Activated CD8-positive, alpha-beta T cell treated with anti-CD3 and anti-CD28 coated beads for 36 hours (primary cell): Measurements from ENCODE around the gene CSNK2A1. TPM values are rescaled to one million over a fixed set of nuclear protein-coding genes. Genes with fewer than 3 reads are reported as not detected.

Experiments
- ATAC-seq: fragments of 200-7000 bp; cut with Tn5 transposase; one replicate; pipeline ENCODE4 v1.10.0; 2021; ENCODE audit warnings: mild to moderate bottlenecking, moderate library complexity
- CTCF ChIA-PET: fragments of 350-600 bp; sonication (Branson Sonifier 250); formaldehyde crosslinking; loops from one replicate; lab custom pipeline; 2021; ENCODE audit warnings: antibody characterized with exemption; lab: Charles Lee
- POLR2A ChIA-PET: fragments of 350-600 bp; sonication (Branson Sonifier 250); formaldehyde crosslinking; loops from one replicate; lab custom pipeline; 2021; ENCODE audit warnings: antibody characterized with exemption; lab: Charles Lee
- DNase-seq: peaks from one replicate; pipeline ENCODE4 v3.0.0-alpha.2; 2020
- H3K27ac Mint-ChIP-seq: one replicate; pipeline ENCODE4 v1.8.0; 2021; ENCODE audit warnings: mild to moderate bottlenecking, mixed read lengths
- H3K27me3 Mint-ChIP-seq: one replicate; pipeline ENCODE4 v1.8.0; 2021; ENCODE audit warnings: mixed read lengths
- H3K36me3 Mint-ChIP-seq: one replicate; pipeline ENCODE4 v1.8.0; 2021; ENCODE audit warnings: low read depth, mixed read lengths
- H3K4me1 Mint-ChIP-seq: one replicate; pipeline ENCODE4 v1.8.0; 2021; ENCODE audit warnings: low read depth, mixed read lengths
- H3K4me3 Mint-ChIP-seq: one replicate; pipeline ENCODE4 v1.8.0; 2021; ENCODE audit warnings: mild to moderate bottlenecking, moderate library complexity, mixed read lengths
- H3K9me3 Mint-ChIP-seq: one replicate; pipeline ENCODE4 v1.8.0; 2021; ENCODE audit warnings: mixed read lengths
- CTCF ChIP-seq: fragments of 200-600 bp; IDR thresholded peaks from one replicate; pipeline ENCODE4 v1.8.0; 2022; ENCODE audit warnings: antibody characterized with exemption, mild to moderate bottlenecking
- intact Hi-C: fragments of 100-400 bp; cut with micrococcal nuclease; formaldehyde crosslinking; loops from one replicate; pipeline ENCODE4 v1.10.0; 2022
- total RNA-seq, 2 experiments: library from RNA; stranded (reverse); gene quantifications; one replicate each; pipeline ENCODE4 v1.2.3, GENCODE V29; 2021

CSNK2A1 gene
- total RNA-seq, 2 experiments from 2014 or later: 169 to 174 TPM

- intact Hi-C loops: loop anchor here (2.0 to 10.0 kb wide), 2 partner anchors 83 to 173 kb away; no protein-coding TSS in a partner anchor
- Mint-ChIP-seq H3K27me3 (peaks cover 5% of the 10 kb centered on the region), H3K4me3 (no peak overlapping the region), H3K4me1 (no peaks in the 10 kb centered on the region), H3K27ac (no peak overlapping the region), H3K9me3 (no peaks in the 10 kb centered on the region), H3K36me3 (no peaks in the 10 kb centered on the region)
- DNase-seq (peak; percentile 74), ATAC-seq (peak; percentile 87)
- ChIA-PET CTCF (interaction anchor here (0.7 to 4.5 kb wide), 20 partner anchors 9 to 394 kb away, joined by 3 to 56 read pairs (median 4); partner anchors contain the start of gene CSNK2A1), POLR2A (no interaction called here)
- TF ChIP-seq CTCF: peak; percentile 82
These were observed 18.0 kb upstream of the CSNK2A1 start for GRCh38 chr20:561437-562231.

DNA sequence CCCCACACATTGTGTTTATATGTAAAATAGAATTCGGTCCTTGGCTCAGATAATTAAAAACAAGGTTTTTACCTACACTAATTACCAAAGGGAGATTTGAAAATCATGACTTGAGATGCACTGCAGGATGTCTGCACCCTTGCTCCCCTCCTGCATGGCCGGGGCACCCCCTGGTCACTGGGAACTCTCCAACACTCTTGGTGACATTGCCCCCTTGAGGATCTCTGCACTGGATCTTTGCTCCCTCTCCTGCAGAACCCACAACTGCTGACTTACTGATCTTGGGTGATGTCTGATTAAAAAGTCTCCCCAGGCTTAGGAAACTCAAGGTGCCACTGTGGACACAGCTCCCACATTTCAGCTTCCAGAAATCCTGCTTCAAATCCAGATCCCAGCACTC lies 17.1 kb upstream of the CSNK2A1 start:
- H3K27me3 Mint-ChIP-seq: peaks cover 8% of the 10 kb centered on the region
- TF ChIP-seq CTCF: no peak
- CTCF ChIA-PET: interaction anchor here (0.6 to 4.5 kb wide), 12 partner anchors 8 to 395 kb away, joined by 3 to 56 read pairs (median 3); no protein-coding TSS in a partner anchor
- DNase-seq: no peak
- no peaks in the 10 kb centered on the region for H3K4me1 Mint-ChIP-seq
- POLR2A ChIA-PET: no interaction called here
- no peak overlapping the region for H3K27ac Mint-ChIP-seq
- no peaks in the 10 kb centered on the region for H3K36me3 Mint-ChIP-seq
- intact Hi-C loops: loop anchor here (10.0 kb wide), 1 partner anchor 174 kb away; no protein-coding TSS in a partner anchor
- no peak overlapping the region for H3K4me3 Mint-ChIP-seq
- no peaks in the 10 kb centered on the region for H3K9me3 Mint-ChIP-seq
- ATAC-seq: no peak

- POLR2A ChIA-PET: no interaction called here
- H3K9me3 Mint-ChIP-seq: no peaks in the 10 kb centered on the region
- intact Hi-C loops: no loop called here
- DNase-seq: no peak
- H3K27ac Mint-ChIP-seq: no peak overlapping the region
- no peak for TF ChIP-seq CTCF
- no peaks in the 10 kb centered on the region for H3K36me3 Mint-ChIP-seq
- no peaks in the 10 kb centered on the region for H3K4me1 Mint-ChIP-seq
- CTCF ChIA-PET: no interaction called here
- no peak for ATAC-seq
- H3K27me3 Mint-ChIP-seq: peaks cover 18% of the 10 kb centered on the region
- H3K4me3 Mint-ChIP-seq: no peak overlapping the region
These were observed 14.5 kb upstream of the CSNK2A1 start for GRCh38 chr20:558117-558516.

- H3K27ac Mint-ChIP-seq: no peak overlapping the region
- ATAC-seq: no peak
- H3K4me3 Mint-ChIP-seq: no peak overlapping the region
- H3K4me1 Mint-ChIP-seq: no peaks in the 10 kb centered on the region
- H3K36me3 Mint-ChIP-seq: no peaks in the 10 kb centered on the region
- no peaks in the 10 kb centered on the region for H3K9me3 Mint-ChIP-seq
- no peak for DNase-seq
- intact Hi-C loops: no loop called here
- peaks cover 21% of the 10 kb centered on the region for H3K27me3 Mint-ChIP-seq
- TF ChIP-seq CTCF: no peak
- POLR2A ChIA-PET: no interaction called here
- CTCF ChIA-PET: interaction anchor here (0.7 kb wide), 1 partner anchor 110 kb away, joined by 3 read pairs; no protein-coding TSS in a partner anchor
These were observed 13.4 kb upstream of the CSNK2A1 start for GRCh38 chr20:556984-557383.

- DNase-seq (no peak), ATAC-seq (no peak)
- Mint-ChIP-seq H3K36me3 (no peaks in the 10 kb centered on the region), H3K27ac (no peak overlapping the region), H3K27me3 (peaks cover 25% of the 10 kb centered on the region), H3K4me1 (no peaks in the 10 kb centered on the region), H3K9me3 (no peaks in the 10 kb centered on the region), H3K4me3 (no peak overlapping the region)
- ChIA-PET CTCF (interaction anchor here (0.7 kb wide), 1 partner anchor 90 kb away, joined by 3 read pairs; no protein-coding TSS in a partner anchor), POLR2A (interaction anchor here (0.7 kb wide), 1 partner anchor 60 kb away, joined by 3 read pairs; no protein-coding TSS in a partner anchor)
- TF ChIP-seq CTCF: no peak
- intact Hi-C loops: no loop called here
These were observed 12.4 kb upstream of the CSNK2A1 start for GRCh38 chr20:555976-556385.
